Transverse colon (tissue), 4 donors: ENCODE data around the gene DDX17. TPM values are rescaled to one million over a fixed set of nuclear protein-coding genes. Genes with fewer than 3 reads are reported as not detected.

Experiments
- DNase-seq: peaks from one replicate; pipeline ENCODE4 v3.0.0-alpha.2; 2019
- H3K27ac ChIP-seq, 4 donors: fragments of 200-600 bp; sonication (generic); 2 replicates each; pipeline ENCODE4 v1.5.1; 2016 to 2018; ENCODE audit warnings: inconsistent platforms in 4 of 4
- H3K27me3 ChIP-seq: fragments of 200-600 bp; sonication (generic); 2 replicates; pipeline ENCODE4 v1.5.1; 2017; ENCODE audit warnings: inconsistent platforms
- H3K36me3 ChIP-seq, 4 donors: fragments of 200-600 bp; sonication (generic); 2 replicates each; pipeline ENCODE4 v1.5.1; 2017 to 2019; ENCODE audit warnings: inconsistent platforms in 4 of 4
- H3K4me1 ChIP-seq, 4 donors: fragments of 200-600 bp; sonication (generic); 2 replicates each; pipeline ENCODE4 v1.5.1; 2017 to 2020; ENCODE audit warnings: inconsistent platforms in 4 of 4
- H3K4me3 ChIP-seq, 4 donors: fragments of 200-600 bp; sonication (generic); 1 replicate in 1 of 4; 2 replicates in 3 of 4; pipeline versions ENCODE4 v1.5.1 to v1.6.1; 2017 to 2019; ENCODE audit warnings: inconsistent platforms in 4 of 4
- H3K9me3 ChIP-seq, 2 donors: fragments of 200-600 bp; sonication (generic); 2 replicates each; pipeline ENCODE4 v1.5.1; 2017 to 2019; ENCODE audit warnings: inconsistent platforms in 2 of 2
- CTCF ChIP-seq, 5 experiments: fragments of 200-600 bp in 3 of 5; fragments of 450-650 bp in 2 of 5; sonication (generic) in 3 of 5; IDR thresholded peaks; 1 replicate in 2 of 5; 2 replicates in 3 of 5; pipeline ENCODE4 v1.5.1; 2016 to 2017; ENCODE audit warnings: antibody characterized with exemption in 5 of 5, inconsistent platforms in 3 of 5, mild to moderate bottlenecking in 2 of 5, moderate library complexity in 1 of 5
- EP300 ChIP-seq: sonication (generic); formaldehyde crosslinking; IDR thresholded peaks from one replicate; pipeline ENCODE4 v1.6.1; 2017; ENCODE audit warnings: antibody characterized with exemption, low read depth
- POLR2A ChIP-seq: fragments of 450-650 bp; IDR thresholded peaks from one replicate; pipeline ENCODE4 v1.6.1; 2016; ENCODE audit warnings: antibody characterized with exemption, mild to moderate bottlenecking, moderate library complexity
- POLR2AphosphoS5 ChIP-seq, 3 donors: sonication (generic); formaldehyde crosslinking; IDR thresholded peaks; one replicate each; pipeline ENCODE4 v1.6.1; 2016; ENCODE audit warnings: antibody characterized with exemption in 3 of 3
- WGBS, 2 donors: methylation state at CpG; one replicate each; pipeline ENCODE4 v1.1.5; 2018; ENCODE audit warnings: low coverage in 1 of 2; 5-methylcytosine and 5-hydroxymethylcytosine counted together
- in situ Hi-C, 4 donors: fragments of 200-750 bp; cut with MboI; loops; one replicate each; pipeline versions ENCODE4 v1.15.0 to v1.15.1; 2017; ENCODE audit warnings: low sequenced_read_pairs in 3 of 4, low pct_ligation_motif_present in 1 of 4, low pct_unique_long_range_greater_than_20kb in 1 of 4
- intact Hi-C: fragments of 100-400 bp; cut with DNase I; formaldehyde crosslinking; loops from one replicate; pipeline ENCODE4 v1.15.1; 2023; ENCODE audit warnings: low total_unique reads
- total RNA-seq, 4 donors: library from RNA; depleted of rRNA; stranded (reverse); fragments of >200 nt; gene quantifications; one replicate each; pipeline ENCODE4 v1.1.0, GENCODE V29; 2016

Gene DDX17
- total RNA-seq, 4 donors from 2014 or later, result 506 to 1,034 (median 728) TPM

- H3K4me3 ChIP-seq, result no peak overlapping the region
- in situ Hi-C loops (no loop called here), intact Hi-C loops (no loop called here)
- no peaks in the 10 kb centered on the region for H3K36me3 ChIP-seq
- WGBS, 2 donors, result 73% methylated on average over 4 of the region's 4 CpGs; no CpG with 5 or more reads in 1 of the 2 donors
- H3K27ac ChIP-seq, result no peak overlapping the region
- H3K9me3 ChIP-seq, result no peaks in the 10 kb centered on the region
- TF ChIP-seq CTCF (IDR thresholded peaks at IDR 0.05) (no peak), POLR2A (no peak), EP300 (no peak), POLR2AphosphoS5 (IDR thresholded peaks at IDR 0.05) (no peak)
- no peak for DNase-seq
- H3K4me1 ChIP-seq, result peaks cover 0 to 15% (median 12%) of the 10 kb centered on the region in 4 donors
- peaks cover 92% of the 10 kb centered on the region for H3K27me3 ChIP-seq
Observed at GRCh38 chr22:38451864-38452263, 54.2 kb downstream of the DDX17 start.

GRCh38 chr22:38451404-38451803, 54.7 kb downstream of the DDX17 start:
- peaks cover 91% of the 10 kb centered on the region for H3K27me3 ChIP-seq
- in situ Hi-C loops, result no loop called here
- WGBS, 2 donors, result 82% methylated on average over 2 of the region's 2 CpGs; no CpG with 5 or more reads in 1 of the 2 donors

GRCh38 chr22:38450234-38450797, 55.8 kb downstream of the DDX17 start:
- Histone ChIP-seq H3K9me3 (no peaks in the 10 kb centered on the region), H3K36me3 (no peaks in the 10 kb centered on the region), H3K27me3 (peaks cover 91% of the 10 kb centered on the region), H3K4me3 (no peak overlapping the region), H3K4me1 (peaks cover 0 to 7% (median 6%) of the 10 kb centered on the region in 4 donors), H3K27ac (no peak overlapping the region)
- in situ Hi-C loops (no loop called here), intact Hi-C loops (no loop called here)
- DNase-seq, result no peak
- no peak for TF ChIP-seq CTCF (IDR thresholded peaks at IDR 0.05)
- 57 to 62% methylated on average over 2 to 11 of the region's 11 CpGs for WGBS, 2 donors

More at GRCh38 chr22:38451404-38451803, 54.7 kb downstream of the DDX17 start:
- H3K4me3 ChIP-seq, result no peak overlapping the region
- H3K36me3 ChIP-seq, result no peaks in the 10 kb centered on the region
- no peak for DNase-seq
- intact Hi-C loops, result no loop called here
- TF ChIP-seq CTCF (IDR thresholded peaks at IDR 0.05) (no peak), EP300 (no peak), POLR2A (no peak), POLR2AphosphoS5 (IDR thresholded peaks at IDR 0.05) (no peak)
- no peak overlapping the region for H3K27ac ChIP-seq
- H3K4me1 ChIP-seq, result peaks cover 0 to 15% (median 12%) of the 10 kb centered on the region in 4 donors
- H3K9me3 ChIP-seq, result no peaks in the 10 kb centered on the region

GRCh38 chr22:38449776-38450175, 56.3 kb downstream of the DDX17 start:
- no peak for DNase-seq
- WGBS, 2 donors, result 60 to 64% methylated on average over 6 to 18 of the region's 18 CpGs
- TF ChIP-seq CTCF (IDR thresholded peaks at IDR 0.05), result no peak
- no peak for TF ChIP-seq POLR2A
- TF ChIP-seq EP300, result no peak
- no peak for TF ChIP-seq POLR2AphosphoS5 (IDR thresholded peaks at IDR 0.05)
- Histone ChIP-seq H3K27ac (no peak overlapping the region), H3K4me3 (no peak overlapping the region), H3K4me1 (peaks cover 0 to 5% (median 4%) of the 10 kb centered on the region in 4 donors), H3K36me3 (no peaks in the 10 kb centered on the region), H3K27me3 (peaks cover 93% of the 10 kb centered on the region), H3K9me3 (no peaks in the 10 kb centered on the region)
- in situ Hi-C loops, result no loop called here
- intact Hi-C loops, result no loop called here
